ENCODE results near the gene PHC3.
"Not testable (repeated sequence)": the region's sequence is repeated elsewhere in the genome, so short reads cannot be mapped to it uniquely, and the experiment has no call there.

The PHC3 gene

DNA sequence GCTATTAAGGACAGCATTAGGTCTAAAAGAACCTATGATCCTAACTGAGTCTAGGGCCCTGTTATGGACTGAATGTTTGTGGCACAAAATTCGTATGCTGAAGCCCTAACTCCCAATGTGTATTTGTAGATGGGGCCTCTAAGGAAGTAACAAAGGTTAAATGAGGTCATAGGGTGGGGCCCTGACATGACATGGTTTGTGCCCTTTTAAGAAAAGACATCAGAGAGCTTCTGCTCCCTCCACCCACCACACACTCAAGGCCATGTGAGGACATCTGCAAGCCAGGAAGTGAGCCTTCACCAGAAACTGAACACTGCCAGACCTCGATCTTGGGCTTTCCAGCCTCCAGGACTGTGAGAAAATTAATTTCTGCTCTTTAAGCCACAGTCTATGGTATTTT is 49.2 kb downstream of the PHC3 start:
- peak in 1 of 3 donors; percentile 14 for DNase-seq (ENCODE audit: low read depth in 2 of 3, low spot score in 1 of 3)

- no peak for DNase-seq (ENCODE audit: low read depth in 2 of 3, low spot score in 1 of 3)
Measured at GRCh38 chr3:170130532-170130931, 51.0 kb downstream of the PHC3 start.

GRCh38 chr3:170128977-170129431 is 52.5 kb downstream of the PHC3 start:
- no peak for DNase-seq (ENCODE audit: low read depth in 2 of 3, low spot score in 1 of 3)

DNA sequence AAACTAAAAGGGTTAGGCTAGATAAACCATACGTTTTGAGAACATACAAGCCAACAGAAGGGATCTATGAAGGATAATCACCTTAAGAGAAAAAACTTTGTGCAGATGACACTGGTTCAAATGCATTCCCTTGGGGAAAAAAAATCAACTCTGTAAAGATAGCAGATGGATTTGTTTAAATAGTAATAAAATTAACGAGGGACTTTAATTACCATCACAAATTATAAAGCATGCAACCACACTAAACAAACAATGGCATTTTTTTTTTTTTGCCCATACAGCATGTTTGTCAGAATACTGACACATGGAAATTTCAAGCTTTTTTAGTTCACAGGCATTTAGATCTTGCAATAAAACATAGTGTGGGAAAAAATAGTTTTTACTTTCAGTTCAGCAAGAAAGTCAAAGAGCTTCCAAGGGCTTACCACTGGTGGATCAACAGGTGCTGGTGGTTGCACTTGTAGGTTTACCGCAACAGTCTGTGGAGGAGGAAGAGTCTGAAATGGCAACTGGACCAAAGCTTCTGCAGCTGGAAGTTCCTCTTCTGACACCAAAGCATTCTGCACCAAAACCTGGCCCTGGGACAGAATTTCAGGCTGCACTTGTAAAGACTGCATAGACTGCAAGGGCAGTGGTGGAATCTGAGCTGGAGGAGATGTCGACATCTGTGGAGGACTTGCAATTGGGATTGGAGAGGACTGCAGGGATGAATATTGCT is 53.1 kb downstream of the PHC3 start:
- DNase-seq (ENCODE audit: low read depth in 2 of 3, low spot score in 1 of 3) = no peak

- no peak for DNase-seq (ENCODE audit: low read depth in 2 of 3, low spot score in 1 of 3)
Measured at GRCh38 chr3:170117134-170117533, 64.4 kb downstream of the PHC3 start.

- DNase-seq (ENCODE audit: low read depth in 2 of 3, low spot score in 1 of 3) = not testable (repeated sequence)
Measured at GRCh38 chr3:170114165-170114564, 67.4 kb downstream of the PHC3 start.

DNA sequence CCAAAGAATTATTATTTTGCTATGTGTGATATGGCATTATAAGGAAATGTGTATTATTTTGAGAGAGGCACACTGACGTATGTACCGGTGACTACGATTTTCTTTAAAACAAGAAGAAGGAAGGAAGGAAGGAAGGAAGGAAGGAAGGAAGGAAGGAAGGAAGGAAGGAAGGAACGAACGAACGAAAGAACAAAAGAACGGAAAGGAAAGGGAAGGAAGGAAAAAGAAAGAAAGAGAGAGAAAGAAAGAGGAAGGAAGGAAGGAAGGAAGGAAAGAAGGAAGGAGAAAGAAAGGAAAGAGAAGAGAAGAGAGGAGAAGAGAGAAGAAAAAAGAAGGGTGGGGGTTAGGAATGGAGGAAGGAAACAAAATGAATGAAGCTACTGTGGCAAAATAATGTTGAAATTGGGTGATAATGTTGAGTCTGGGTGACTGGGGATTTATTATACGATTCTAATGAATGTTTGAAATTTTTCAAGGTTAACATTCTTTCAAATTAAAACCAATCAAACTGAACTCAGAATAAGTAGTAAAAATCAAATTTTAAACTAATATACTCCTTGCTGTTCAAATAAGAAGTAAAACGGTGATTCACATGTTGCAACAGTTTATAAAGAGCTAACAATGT is 70.3 kb downstream of the PHC3 start:
- DNase-seq (ENCODE audit: low read depth in 2 of 3, low spot score in 1 of 3) = no peak

DNA sequence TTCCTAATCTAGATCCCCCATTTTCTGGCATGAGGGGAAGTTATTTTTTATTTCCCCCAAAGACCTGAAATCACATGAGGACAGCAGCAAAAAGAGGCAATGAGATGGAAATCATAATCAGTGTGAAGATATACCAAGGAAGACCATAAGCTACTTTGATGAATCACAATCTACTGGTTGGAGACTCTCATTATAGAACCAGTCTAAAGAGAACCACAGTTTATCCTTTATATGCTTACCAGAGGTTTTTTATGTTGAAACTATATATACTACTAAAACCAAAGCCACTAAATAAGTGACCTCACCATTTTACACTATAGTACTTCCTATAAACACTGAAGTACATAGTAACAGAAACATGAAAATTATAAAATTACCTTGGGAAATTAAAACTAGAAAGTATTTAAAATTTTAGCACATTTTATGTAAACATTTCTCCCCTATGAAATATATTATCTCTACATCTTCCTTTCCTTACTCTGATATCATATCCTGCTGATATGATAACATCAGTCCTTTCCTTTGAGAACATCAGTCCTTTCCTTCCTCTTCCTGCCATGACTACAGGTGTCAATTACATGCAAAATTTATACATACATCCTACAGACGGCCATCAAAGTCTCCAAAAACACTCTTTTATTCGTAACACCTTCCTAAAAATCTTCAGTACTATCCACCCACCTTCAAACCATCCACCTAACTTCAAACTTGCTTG is 71.8 kb downstream of the PHC3 start:
- no peak for DNase-seq (ENCODE audit: low read depth in 2 of 3, low spot score in 1 of 3)

DNA sequence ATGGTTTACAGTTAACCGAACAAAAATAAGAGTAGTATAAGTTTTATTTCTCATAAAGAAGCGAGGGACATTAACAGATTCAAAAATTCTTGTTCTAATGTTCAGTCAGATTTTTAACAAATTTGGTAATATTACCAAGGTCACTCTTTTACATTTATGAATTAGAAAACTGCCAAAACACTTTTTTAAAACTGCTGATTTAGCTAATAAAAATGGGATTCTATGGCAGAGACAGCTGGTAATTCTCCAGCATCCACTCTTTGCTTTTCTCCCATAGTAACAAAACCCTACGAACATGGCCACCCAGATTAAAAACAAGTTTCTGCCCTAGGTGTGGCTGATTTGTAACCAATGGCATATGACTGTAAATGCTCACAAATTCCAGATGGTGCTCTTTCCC is 72.6 kb downstream of the PHC3 start:
- no peak for DNase-seq (ENCODE audit: low read depth in 2 of 3, low spot score in 1 of 3)

- DNase-seq (ENCODE audit: low read depth in 2 of 3, low spot score in 1 of 3) = no peak
Measured at GRCh38 chr3:170107941-170108340, 73.6 kb downstream of the PHC3 start.

DNA sequence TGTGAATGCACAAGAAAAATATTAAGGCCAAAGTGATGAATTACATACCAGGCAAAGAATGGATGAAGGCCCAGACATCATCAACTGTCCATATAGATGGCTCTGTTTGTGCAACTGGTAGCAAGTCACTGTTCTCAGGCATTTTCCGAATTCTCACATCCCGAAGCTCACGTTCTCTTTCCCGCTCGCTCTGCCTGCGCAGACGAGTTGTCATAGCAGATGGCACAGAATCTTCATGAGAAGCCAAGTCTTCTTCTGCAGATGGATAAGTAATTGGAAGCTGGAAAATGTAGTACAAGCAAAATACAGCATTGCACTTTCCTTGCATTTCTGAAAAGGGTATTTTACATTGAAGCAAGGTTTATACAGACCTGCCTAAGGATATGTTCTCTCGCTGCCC is 79.1 kb downstream of the PHC3 start:
- DNase-seq (ENCODE audit: low read depth in 2 of 3, low spot score in 1 of 3) = no peak

DNA sequence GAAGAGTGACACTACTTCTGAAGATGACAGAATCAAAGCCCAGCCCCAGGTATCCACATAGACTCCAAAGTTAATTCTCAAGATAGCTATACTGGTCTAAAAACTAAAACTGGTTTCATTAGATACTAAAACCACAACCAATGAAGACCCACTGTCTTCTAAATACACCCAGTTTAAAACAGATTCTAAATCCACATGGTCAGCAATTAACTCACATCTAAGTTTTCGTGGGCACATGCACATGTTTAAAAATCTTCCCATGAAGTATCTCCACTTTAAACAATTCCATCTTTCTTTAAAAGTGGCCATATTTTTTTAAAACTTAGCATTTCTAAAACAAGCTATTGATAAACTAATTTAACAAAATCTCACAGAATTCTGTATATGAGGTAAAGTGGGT is 80.6 kb downstream of the PHC3 start:
- DNase-seq (ENCODE audit: low read depth in 2 of 3, low spot score in 1 of 3) = no peak

- DNase-seq (ENCODE audit: low read depth in 2 of 3, low spot score in 1 of 3) = no peak
Measured at GRCh38 chr3:170098753-170099152, 82.8 kb downstream of the PHC3 start.

GRCh38 chr3:170096342-170096741 is 85.2 kb downstream of the PHC3 start:
- DNase-seq (ENCODE audit: low read depth in 2 of 3, low spot score in 1 of 3) = no peak

DNA sequence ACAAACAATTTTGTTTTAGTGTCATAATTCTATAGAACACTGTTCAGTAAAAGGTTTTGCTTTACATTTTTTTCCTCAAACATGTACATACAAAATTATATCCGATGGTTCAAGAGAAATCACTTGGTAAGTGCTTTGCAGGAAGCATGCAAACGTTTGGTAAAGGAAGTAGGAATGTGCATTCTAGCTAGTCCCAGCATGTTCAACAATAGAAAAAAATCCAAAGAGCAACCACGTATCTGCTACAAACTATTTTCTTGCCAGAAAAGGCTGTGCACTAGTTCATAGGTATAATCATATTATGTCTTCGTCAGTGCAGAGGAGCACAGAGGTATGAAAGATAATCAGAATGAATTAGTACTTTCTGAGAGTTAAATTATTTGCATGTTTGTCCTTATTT is 85.8 kb downstream of the PHC3 start:
- no peak for DNase-seq (ENCODE audit: low read depth in 2 of 3, low spot score in 1 of 3)

- DNase-seq (ENCODE audit: low read depth in 2 of 3, low spot score in 1 of 3) = no peak
Measured at GRCh38 chr3:170092907-170093306, 88.6 kb downstream of the PHC3 start.

DNA sequence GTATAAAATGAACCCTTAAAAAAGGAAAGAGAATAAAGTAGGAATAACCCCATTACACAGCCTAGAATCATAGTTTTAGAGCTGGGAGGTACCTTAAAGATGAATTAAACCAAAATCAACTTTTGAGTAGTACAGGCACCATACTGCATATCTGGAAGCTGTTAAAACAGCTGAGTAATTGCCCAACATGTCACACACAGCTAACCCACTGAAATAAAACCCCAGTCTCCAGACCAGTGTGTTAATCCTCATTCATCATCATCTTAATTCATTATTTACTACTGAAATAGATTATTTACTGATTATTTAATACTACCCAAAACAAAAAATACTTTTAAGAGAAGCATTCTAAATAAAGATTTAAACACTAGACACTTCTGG is 90.9 kb downstream of the PHC3 start:
- no peak for DNase-seq (ENCODE audit: low read depth in 2 of 3, low spot score in 1 of 3)

DNA sequence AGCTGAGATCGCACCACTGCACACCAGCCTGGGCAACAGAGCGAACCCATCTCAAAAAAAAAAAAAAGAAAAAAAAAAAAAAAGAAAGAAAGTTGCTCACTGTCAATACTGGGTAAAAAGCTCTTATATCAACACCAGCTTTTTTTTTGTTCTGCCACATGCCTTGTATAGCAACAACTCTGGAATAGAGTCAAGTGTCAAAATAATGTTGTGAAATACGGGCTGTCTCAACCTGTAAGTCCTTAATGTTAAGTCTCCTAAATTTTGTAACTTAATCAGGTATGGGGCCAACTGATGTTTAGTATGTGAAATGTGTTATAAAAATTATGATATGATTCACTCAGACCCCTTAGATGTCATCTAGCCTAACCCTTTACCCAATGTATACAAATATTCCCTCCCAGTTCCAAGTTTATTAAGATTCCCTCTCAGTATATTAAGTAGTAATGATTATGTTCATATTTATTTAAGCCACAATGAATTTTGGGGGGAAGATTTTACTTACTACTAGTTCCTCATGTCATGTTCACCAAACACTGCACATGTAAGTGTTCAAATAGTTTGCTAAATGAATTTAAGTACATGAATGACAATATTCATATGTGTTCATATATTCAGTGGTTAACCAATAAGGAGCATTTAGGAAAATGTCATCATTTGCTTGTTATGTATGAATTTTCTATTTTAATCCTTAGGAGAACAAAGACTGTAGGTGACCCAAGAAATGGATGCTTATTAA is 91.5 kb downstream of the PHC3 start:
- no peak for DNase-seq (ENCODE audit: low read depth in 2 of 3, low spot score in 1 of 3)

DNA sequence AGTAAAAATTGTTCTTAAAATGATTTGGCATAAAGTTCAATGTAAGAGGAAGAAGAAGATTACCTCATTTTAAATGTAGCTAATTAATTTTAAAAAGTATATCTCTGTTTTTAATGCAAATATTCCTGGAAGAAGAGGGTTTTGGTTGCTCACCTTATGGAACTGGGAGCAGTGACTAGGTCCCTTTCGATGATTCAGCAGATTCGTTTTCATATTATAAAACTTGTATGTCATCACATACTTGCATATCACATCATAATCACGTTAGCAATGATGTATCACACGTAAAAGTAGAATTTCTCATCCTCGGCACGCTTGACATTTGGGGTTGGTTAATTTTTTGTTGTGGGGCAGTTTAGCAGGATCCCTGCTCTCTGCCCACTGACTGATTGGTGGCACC is 96.1 kb downstream of the PHC3 start:
- DNase-seq (ENCODE audit: low read depth in 2 of 3, low spot score in 1 of 3) = no peak

DNA sequence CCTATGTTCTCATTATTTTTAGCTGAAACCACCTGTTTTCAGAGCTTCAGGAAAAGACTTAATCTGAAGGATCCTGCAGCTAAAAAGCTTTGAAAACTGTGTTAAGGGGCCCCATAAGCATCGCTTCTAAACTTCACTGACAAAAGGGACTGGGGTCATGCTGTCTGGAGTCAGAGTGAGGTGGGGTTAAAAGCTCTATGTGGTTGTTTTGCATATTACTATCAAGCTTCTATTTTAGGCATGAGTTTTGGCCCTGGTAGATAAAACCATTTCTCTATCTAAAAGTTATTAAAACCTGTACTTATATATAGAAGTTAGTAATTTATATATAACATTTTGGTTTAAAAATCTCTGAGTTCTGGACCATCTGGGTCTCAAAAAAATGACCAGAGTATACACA is 98.2 kb downstream of the PHC3 start:
- DNase-seq (ENCODE audit: low read depth in 2 of 3, low spot score in 1 of 3) = no peak

GRCh38 chr3:170081079-170081741 is 100.3 kb downstream of the PHC3 start:
- DNase-seq (ENCODE audit: low read depth in 2 of 3, low spot score in 1 of 3) = no peak

All from stimulated activated CD4-positive, alpha-beta T cell treated with anti-CD3 and anti-CD28 coated beads, Interleukin-12 subunit alpha, Interleukin-12 subunit beta, amount 100 ng/mL, for 48 hours (primary cell).